Calu3 (cell line): ENCODE results near the gene ASRGL1. TPM values are rescaled to one million over a fixed set of nuclear protein-coding genes. Genes with fewer than 3 reads are reported as not detected.

Experiments used
- BruUV-seq: library from RNA; stranded (reverse); fragments of 400-500 nt; replicated peaks from 2 replicates; lab custom pipeline; 2021; lab: Mats Ljungman, UMichigan
- CTCF ChIA-PET: fragments of 300-600 bp; sonication (Branson Sonifier 250); formaldehyde crosslinking; loops from one replicate; lab custom pipeline; 2022; ENCODE audit warnings: antibody characterized with exemption; lab: Charles Lee
- DNase-seq: peaks from one replicate; pipeline ENCODE4 v3.0.0; 2022
- H3K27ac Mint-ChIP-seq: one replicate; pipeline ENCODE4 v1.8.0; 2022; ENCODE audit warnings: mixed read lengths; ENCODE audit not compliant: unreplicated experiment
- H3K27me3 Mint-ChIP-seq: one replicate; pipeline ENCODE4 v1.8.0; 2022; ENCODE audit warnings: mixed read lengths; ENCODE audit not compliant: unreplicated experiment
- H3K36me3 Mint-ChIP-seq: one replicate; pipeline ENCODE4 v1.8.0; 2022; ENCODE audit warnings: mild to moderate bottlenecking, moderate library complexity, mixed read lengths; ENCODE audit not compliant: insufficient read depth, unreplicated experiment
- H3K4me1 Mint-ChIP-seq: one replicate; pipeline ENCODE4 v1.8.0; 2022; ENCODE audit warnings: mild to moderate bottlenecking, low read depth, mixed read lengths; ENCODE audit not compliant: unreplicated experiment
- H3K4me3 Mint-ChIP-seq: one replicate; pipeline ENCODE4 v1.8.0; 2022; ENCODE audit warnings: mild to moderate bottlenecking, low read depth, moderate library complexity, mixed read lengths; ENCODE audit not compliant: unreplicated experiment
- H3K9me3 Mint-ChIP-seq: one replicate; pipeline ENCODE4 v1.8.0; 2022; ENCODE audit warnings: low read depth, mixed read lengths; ENCODE audit not compliant: unreplicated experiment
- CTCF ChIP-seq: fragments of 200-600 bp; IDR thresholded peaks from one replicate; pipeline ENCODE4 v1.8.0; 2022; ENCODE audit warnings: antibody characterized with exemption; ENCODE audit not compliant: unreplicated experiment
- intact Hi-C: fragments of 100-400 bp; cut with micrococcal nuclease; formaldehyde crosslinking; loops from one replicate; pipeline ENCODE4 v1.10.0; 2022; ENCODE audit not compliant: unreplicated experiment
- total RNA-seq: library from RNA; stranded (reverse); gene quantifications from 2 replicates; pipeline ENCODE4 v1.2.3, GENCODE V29; 2022

ASRGL1 gene
- total RNA-seq, 1 experiment from 2014 or later, result 30.3 TPM

- Mint-ChIP-seq H3K36me3 (no peaks in the 10 kb centered on the region), H3K4me1 (no peaks in the 10 kb centered on the region), H3K4me3 (no peak overlapping the region), H3K27me3 (no peaks in the 10 kb centered on the region), H3K27ac (peak overlapping the region; percentile 13), H3K9me3 (no peaks in the 10 kb centered on the region)
- CTCF ChIA-PET, result no interaction called here
- no peak for DNase-seq
- BruUV-seq, result no TSS peak
- no peak for TF ChIP-seq CTCF
- intact Hi-C loops, result no loop called here
These were observed 79.3 kb downstream of the ASRGL1 start for GRCh38 chr11:62416596-62416995.

GRCh38 chr11:62418136-62418535 is 80.9 kb downstream of the ASRGL1 start:
- no peak overlapping the region for H3K4me3 Mint-ChIP-seq
- H3K27ac Mint-ChIP-seq, result no peak overlapping the region
- DNase-seq, result no peak
- H3K36me3 Mint-ChIP-seq, result no peaks in the 10 kb centered on the region
- intact Hi-C loops, result no loop called here
- BruUV-seq, result no TSS peak
- H3K9me3 Mint-ChIP-seq, result no peaks in the 10 kb centered on the region
- TF ChIP-seq CTCF, result no peak
- H3K4me1 Mint-ChIP-seq, result no peaks in the 10 kb centered on the region
- CTCF ChIA-PET, result interaction anchor here (1.0 kb wide), 1 partner anchor 16 kb away, joined by 3 read pairs; no protein-coding TSS in a partner anchor
- peaks cover 10% of the 10 kb centered on the region for H3K27me3 Mint-ChIP-seq

GRCh38 chr11:62418733-62419132 is 81.5 kb downstream of the ASRGL1 start, which contains the start of gene SCGB1A1:
TSS of gene SCGB1A1 (plus strand) at chr11:62419033. CDS start at chr11:62419096, 63 bp downstream.
- no peaks in the 10 kb centered on the region for H3K4me1 Mint-ChIP-seq
- H3K9me3 Mint-ChIP-seq, result no peaks in the 10 kb centered on the region
- BruUV-seq, result no TSS peak
- peaks cover 16% of the 10 kb centered on the region for H3K27me3 Mint-ChIP-seq
- intact Hi-C loops, result no loop called here
- H3K4me3 Mint-ChIP-seq, result no peak within 1 kb of the TSS
- no peak for TF ChIP-seq CTCF
- DNase-seq, result no peak
- CTCF ChIA-PET, result interaction anchor here (1.0 kb wide), 1 partner anchor 17 kb away, joined by 3 read pairs; no protein-coding TSS in a partner anchor
- H3K27ac Mint-ChIP-seq, result no peak within 1 kb of the TSS
- no peaks in the 10 kb centered on the region for H3K36me3 Mint-ChIP-seq

- H3K9me3 Mint-ChIP-seq, result no peaks in the 10 kb centered on the region
- H3K36me3 Mint-ChIP-seq, result peaks cover 2% of the 10 kb centered on the region
- DNase-seq, result no peak
- no TSS peak for BruUV-seq
- H3K4me3 Mint-ChIP-seq, result no peak overlapping the region
- H3K4me1 Mint-ChIP-seq, result no peaks in the 10 kb centered on the region
- intact Hi-C loops, result no loop called here
- CTCF ChIA-PET, result interaction anchor here (0.5 to 1.0 kb wide), 2 partner anchors 15 to 17 kb away, joined by 3 to 4 read pairs; no protein-coding TSS in a partner anchor
- TF ChIP-seq CTCF, result no peak
- peaks cover 23% of the 10 kb centered on the region for H3K27me3 Mint-ChIP-seq
- H3K27ac Mint-ChIP-seq, result no peak overlapping the region
These were observed 82.2 kb downstream of the ASRGL1 start for GRCh38 chr11:62419314-62419929.
